Endothelial cell of umbilical vein (primary cell): ENCODE data around the gene CEP128. TPM values are rescaled to one million over a fixed set of nuclear protein-coding genes. Genes with fewer than 3 reads are reported as not detected.
A peak's percentile ranks its signal among the peaks of the same experiment; 100 is the strongest.

ENCODE experiments used
- BruUV-seq: library from RNA; stranded (reverse); fragments of 400-500 nt; replicated peaks from 2 replicates; lab custom pipeline; 2021; lab: Mats Ljungman, UMichigan
- CTCF ChIA-PET: fragments of 300-600, 350-600 bp; sonication (Branson Sonifier 250); formaldehyde crosslinking; loops from one replicate; lab custom pipeline; 2021; ENCODE audit warnings: antibody characterized with exemption, inconsistent platforms; lab: Charles Lee
- POLR2A ChIA-PET: fragments of 300-600, 350-600 bp; sonication (Branson Sonifier 250); formaldehyde crosslinking; loops from one replicate; lab custom pipeline; 2021; ENCODE audit warnings: antibody characterized with exemption, inconsistent platforms; lab: Charles Lee
- DNase-seq: peaks from one replicate; pipeline ENCODE4 v3.0.0-alpha.2; 2011; ENCODE audit warnings: low read depth, low spot score
- FAIRE-seq: peaks from 2 replicates; lab custom pipeline; 2011; peaks lifted over from hg19 to GRCh38; lab: Jason Lieb, UNC
- H2AFZ ChIP-seq: 2 replicates; pipeline ENCODE4 v1.6.0; 2012; ENCODE audit warnings: low read depth, low read length, control low read depth, inconsistent platforms
- H3K27ac ChIP-seq: 2 replicates; pipeline ENCODE4 v1.5.1; 2011; ENCODE audit warnings: low read depth, mild to moderate bottlenecking, control low read depth, low read length, moderate library complexity; ENCODE audit not compliant: insufficient read depth
- H3K27me3 ChIP-seq, 2 experiments: 2 replicates each; pipeline versions ENCODE4 v1.6.0 to v1.6.1; 2011; ENCODE audit warnings: low read length in 2 of 2, mixed read lengths in 1 of 2; ENCODE audit not compliant: control insufficient read depth in 2 of 2, insufficient read depth in 2 of 2
- H3K36me3 ChIP-seq, 2 experiments: 2 replicates in 1 of 2; 3 replicates in 1 of 2; pipeline ENCODE4 v1.5.1; 2011; ENCODE audit warnings: low read length in 2 of 2, mild to moderate bottlenecking in 1 of 2, moderate library complexity in 1 of 2; ENCODE audit not compliant: control insufficient read depth in 2 of 2, insufficient read depth in 2 of 2; ENCODE audit errors: extremely low read depth in 1 of 2
- H3K4me1 ChIP-seq: 3 replicates; pipeline ENCODE4 v1.5.1; 2011; ENCODE audit warnings: mild to moderate bottlenecking, low read length; ENCODE audit not compliant: control insufficient read depth, insufficient read depth; ENCODE audit errors: extremely low read depth
- H3K4me2 ChIP-seq: 2 replicates; pipeline ENCODE4 v1.6.1; 2011; ENCODE audit warnings: low read length, control low read depth, mixed read lengths; ENCODE audit not compliant: insufficient read depth
- H3K4me3 ChIP-seq, 3 experiments: fragments of 200-600 bp in 1 of 3; sonication (generic), shearing (Covaris generic) in 1 of 3; replicated peaks in 1 of 3; 2 replicates each; pipeline ENCODE4 v1.5.1; 2011 to 2016; ENCODE audit warnings: control low read depth in 3 of 3, low read length in 3 of 3, mild to moderate bottlenecking in 2 of 3, inconsistent platforms in 1 of 3, low read depth in 1 of 3, moderate library complexity in 1 of 3; ENCODE audit not compliant: insufficient read depth in 1 of 3
- H3K79me2 ChIP-seq: 2 replicates; pipeline ENCODE4 v1.6.0; 2012; ENCODE audit warnings: low read length, inconsistent platforms; ENCODE audit not compliant: control insufficient read depth, insufficient read depth
- H3K9ac ChIP-seq: replicated peaks from 2 replicates; pipeline ENCODE3; 2011; ENCODE audit warnings: low read length, control low read depth; ENCODE audit not compliant: insufficient read depth; ENCODE audit errors: extremely low read depth
- H3K9me1 ChIP-seq: replicated peaks from 3 replicates; pipeline ENCODE4 v1.6.0; 2011; ENCODE audit warnings: mild to moderate bottlenecking, low read length; ENCODE audit not compliant: control insufficient read depth, insufficient read depth; ENCODE audit errors: extremely low read depth
- H3K9me3 ChIP-seq: replicated peaks from 2 replicates; pipeline ENCODE4 v1.5.1; 2012; ENCODE audit warnings: low read length, inconsistent platforms; ENCODE audit not compliant: control insufficient read depth, insufficient read depth
- H4K20me1 ChIP-seq: replicated peaks from 2 replicates; pipeline ENCODE3; 2011; ENCODE audit warnings: mild to moderate bottlenecking, low read length; ENCODE audit not compliant: control insufficient read depth, insufficient read depth; ENCODE audit errors: extremely low read depth
- EZH2 ChIP-seq: IDR thresholded peaks from 2 replicates; pipeline ENCODE4 v1.6.1; 2012; ENCODE audit warnings: borderline replicate concordance, low read depth, mild to moderate bottlenecking, moderate library complexity, low read length, inconsistent platforms; ENCODE audit not compliant: severe bottlenecking
- FOS ChIP-seq: IDR thresholded peaks from 2 replicates; pipeline ENCODE4 v1.6.1; 2011; ENCODE audit warnings: mild to moderate bottlenecking, low read length, moderate library complexity, borderline replicate concordance; ENCODE audit not compliant: insufficient read depth
- GATA2 ChIP-seq: IDR thresholded peaks from 2 replicates; pipeline ENCODE4 v1.7.0; 2011; ENCODE audit warnings: low read depth, mild to moderate bottlenecking, moderate library complexity, mixed read lengths, low read length; ENCODE audit not compliant: insufficient read length, insufficient read depth
- JUN ChIP-seq: IDR thresholded peaks from 2 replicates; pipeline ENCODE4 v1.6.1; 2011; ENCODE audit warnings: borderline replicate concordance, low read depth; ENCODE audit not compliant: insufficient read length, insufficient read depth
- MYC ChIP-seq: IDR thresholded peaks from one replicate; pipeline ENCODE4 v1.6.1; 2011; ENCODE audit warnings: mild to moderate bottlenecking, low read depth, low read length
- POLR2A ChIP-seq: IDR thresholded peaks from 2 replicates; pipeline ENCODE4 v1.6.1; 2012; ENCODE audit warnings: low read depth, mild to moderate bottlenecking, control low read depth, low read length
- POLR2AphosphoS5 ChIP-seq: IDR thresholded peaks from 2 replicates; pipeline ENCODE4 v1.6.1; 2012; ENCODE audit warnings: low read depth, mild to moderate bottlenecking, control low read depth, low read length, moderate library complexity; ENCODE audit not compliant: insufficient read depth
- dilution Hi-C: fragments of 300-500 bp; cut with MboI; formaldehyde crosslinking; loops from one replicate; pipeline ENCODE4 v1.15.0; 2019; ENCODE audit warnings: low sequenced_read_pairs; ENCODE audit not compliant: extremely low pct_ligation_motif_present
- intact Hi-C: fragments of 100-400 bp; cut with micrococcal nuclease; formaldehyde crosslinking; loops from one replicate; pipeline ENCODE4 v1.10.0; 2022
- polyA plus RNA-seq, 4 experiments: library from polyadenylated mRNA; depleted of rRNA in 3 of 4; stranded (reverse) in 3 of 4; unstranded in 1 of 4; fragments of >200 nt; gene quantifications; 2 replicates each; pipeline versions ENCODE4 v1.2.1 to v1.2.3, GENCODE V29; 2011 to 2012; ENCODE audit warnings: missing spikeins in 1 of 4
- total RNA-seq: library from RNA; stranded (reverse); gene quantifications from 2 replicates; pipeline ENCODE4 v1.2.3, GENCODE V29; 2021
- TF ChIP-seq, protein P1 (sequence below): IDR thresholded peaks from 2 replicates; pipeline ENCODE4 v1.6.1; 2011; ENCODE audit not compliant: insufficient read depth, insufficient read length
- TF ChIP-seq, protein P2 (sequence below), 2 donors: IDR thresholded peaks; 1 replicate in 1 of 2; 2 replicates in 1 of 2; pipeline ENCODE4 v1.5.1; 2011; ENCODE audit warnings: low read length in 2 of 2, mild to moderate bottlenecking in 2 of 2, moderate library complexity in 2 of 2, control low read depth in 1 of 2, inconsistent platforms in 1 of 2, low read depth in 1 of 2; ENCODE audit not compliant: insufficient read depth in 1 of 2; ENCODE audit errors: extremely low read depth in 1 of 2

The CEP128 gene
- total and polyA plus RNA-seq, 2 donors (not counting 3 experiments of a cell fraction or from before 2014, with no cell fraction given) = 0.91 to 23.7 TPM

DNA sequence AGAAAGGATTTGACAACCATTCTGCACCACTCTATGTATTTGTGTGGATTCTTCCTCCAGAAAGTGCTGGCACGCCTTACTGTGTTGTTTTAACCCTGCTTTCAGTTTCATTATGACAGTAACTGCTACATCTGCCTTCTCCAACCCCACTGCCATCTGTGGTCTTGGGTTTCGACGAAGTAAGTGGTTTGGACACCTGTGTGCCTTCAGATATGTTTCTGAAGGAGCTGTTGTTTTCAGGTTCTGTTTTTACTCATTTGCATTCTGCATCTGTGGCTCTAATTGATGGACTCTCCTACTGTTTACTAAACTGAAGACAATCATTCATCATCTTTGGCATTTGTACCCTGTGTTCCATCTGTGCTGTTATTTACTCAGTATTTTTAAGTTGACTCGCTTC lies 18.0 kb upstream of the CEP128 start:
- H3K27me3 ChIP-seq = peaks cover 22 to 39% of the 10 kb centered on the region in 2 experiments
- H2AFZ ChIP-seq = no peak overlapping the region
- ChIA-PET POLR2A (no interaction called here), CTCF (interaction anchor here (1.3 to 7.8 kb wide), 2 partner anchors 27 to 505 kb away, joined by 3 to 99 read pairs; no protein-coding TSS in a partner anchor)
- intact Hi-C loops = no loop called here
- H3K79me2 ChIP-seq = no peaks in the 10 kb centered on the region
- peaks cover 4% of the 10 kb centered on the region for H3K4me1 ChIP-seq
- TF ChIP-seq POLR2A (no peak), MYC (no peak), GATA2 (no peak), FOS (no peak), JUN (no peak), POLR2AphosphoS5 (no peak)
- TF ChIP-seq, protein P1, sequence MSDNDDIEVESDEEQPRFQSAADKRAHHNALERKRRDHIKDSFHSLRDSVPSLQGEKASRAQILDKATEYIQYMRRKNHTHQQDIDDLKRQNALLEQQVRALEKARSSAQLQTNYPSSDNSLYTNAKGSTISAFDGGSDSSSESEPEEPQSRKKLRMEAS = no peak
- H3K9me1 ChIP-seq = no peaks in the 10 kb centered on the region
- H3K36me3 ChIP-seq = no peaks in the 10 kb centered on the region
- H3K4me2 ChIP-seq = no peak overlapping the region
- dilution Hi-C loops = no loop called here
- no TSS peak for BruUV-seq
- no peaks in the 10 kb centered on the region for H4K20me1 ChIP-seq
- H3K9me3 ChIP-seq = no peaks in the 10 kb centered on the region
- no peak overlapping the region for H3K27ac ChIP-seq
- H3K9ac ChIP-seq = no peak overlapping the region
- H3K4me3 ChIP-seq = no peak overlapping the region
- FAIRE-seq (peak; percentile 49), DNase-seq (no peak)

DNA sequence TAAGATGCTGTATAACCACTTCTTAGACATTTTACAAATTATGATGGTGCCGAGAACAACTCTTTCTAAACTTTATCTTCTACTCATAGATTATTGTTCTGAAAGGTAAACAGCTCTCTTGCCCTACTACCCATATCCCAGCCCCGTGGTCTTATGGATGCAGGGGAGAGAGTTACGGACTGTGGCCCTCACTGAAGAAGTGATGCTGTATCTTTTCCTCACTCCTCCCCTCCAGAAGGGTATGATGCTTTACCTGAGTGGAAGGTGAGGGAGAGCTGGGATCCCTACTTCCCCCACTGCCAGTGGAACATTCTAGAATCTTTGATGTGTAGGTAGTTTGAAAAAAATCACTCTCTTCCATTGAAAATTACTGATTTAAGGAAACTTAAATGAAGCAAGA lies 17.4 kb upstream of the CEP128 start:
- Histone ChIP-seq H3K79me2 (no peaks in the 10 kb centered on the region), H3K9me1 (no peaks in the 10 kb centered on the region), H3K4me3 (no peak overlapping the region), H3K9me3 (no peaks in the 10 kb centered on the region), H2AFZ (no peak overlapping the region), H3K4me2 (no peak overlapping the region), H3K4me1 (peaks cover 4% of the 10 kb centered on the region), H3K9ac (no peak overlapping the region), H3K27ac (no peak overlapping the region), H4K20me1 (no peaks in the 10 kb centered on the region), H3K36me3 (no peaks in the 10 kb centered on the region), H3K27me3 (peaks cover 22 to 39% of the 10 kb centered on the region in 2 experiments)
- POLR2A ChIA-PET = no interaction called here
- TF ChIP-seq EZH2 = no peak
- no peak for TF ChIP-seq JUN
- no peak for TF ChIP-seq MYC
- no peak for TF ChIP-seq FOS
- TF ChIP-seq, protein P2, sequence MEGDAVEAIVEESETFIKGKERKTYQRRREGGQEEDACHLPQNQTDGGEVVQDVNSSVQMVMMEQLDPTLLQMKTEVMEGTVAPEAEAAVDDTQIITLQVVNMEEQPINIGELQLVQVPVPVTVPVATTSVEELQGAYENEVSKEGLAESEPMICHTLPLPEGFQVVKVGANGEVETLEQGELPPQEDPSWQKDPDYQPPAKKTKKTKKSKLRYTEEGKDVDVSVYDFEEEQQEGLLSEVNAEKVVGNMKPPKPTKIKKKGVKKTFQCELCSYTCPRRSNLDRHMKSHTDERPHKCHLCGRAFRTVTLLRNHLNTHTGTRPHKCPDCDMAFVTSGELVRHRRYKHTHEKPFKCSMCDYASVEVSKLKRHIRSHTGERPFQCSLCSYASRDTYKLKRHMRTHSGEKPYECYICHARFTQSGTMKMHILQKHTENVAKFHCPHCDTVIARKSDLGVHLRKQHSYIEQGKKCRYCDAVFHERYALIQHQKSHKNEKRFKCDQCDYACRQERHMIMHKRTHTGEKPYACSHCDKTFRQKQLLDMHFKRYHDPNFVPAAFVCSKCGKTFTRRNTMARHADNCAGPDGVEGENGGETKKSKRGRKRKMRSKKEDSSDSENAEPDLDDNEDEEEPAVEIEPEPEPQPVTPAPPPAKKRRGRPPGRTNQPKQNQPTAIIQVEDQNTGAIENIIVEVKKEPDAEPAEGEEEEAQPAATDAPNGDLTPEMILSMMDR (IDR thresholded peaks at IDR 0.05; ENCODE audit: extremely low read depth in 1 of 2, insufficient read depth in 1 of 2, low read depth in 1 of 2, low read length in 2 of 2) = no peak
- TF ChIP-seq GATA2 = no peak
- FAIRE-seq = no peak
- no TSS peak for BruUV-seq
- intact Hi-C loops (no loop called here), dilution Hi-C loops (no loop called here)
- DNase-seq = no peak
- CTCF ChIA-PET = interaction anchor here (1.3 to 7.8 kb wide), 2 partner anchors 28 to 506 kb away, joined by 3 to 99 read pairs; no protein-coding TSS in a partner anchor
